ENCODE results near the gene GSTM4. TPM values are rescaled to one million over a fixed set of nuclear protein-coding genes. Genes with fewer than 3 reads are reported as not detected.

The GSTM4 gene
- total and polyA plus RNA-seq, 2 experiments from 2014 or later, result 53.5 to 134 TPM

GRCh38 chr1:109627692-109628399 is 28.1 kb upstream of the GSTM4 start:
- TF ChIP-seq CTCF (IDR thresholded peaks at IDR 0.05; ENCODE audit: low read depth, low read length), result no peak
- Histone ChIP-seq H3K27me3 (no peaks in the 10 kb centered on the region), H3K4me1 (ENCODE audit: low read depth) (no peaks in the 10 kb centered on the region), H3K36me3 (peaks cover 11% of the 10 kb centered on the region), H3K4me3 (no peak overlapping the region), H3K27ac (no peak overlapping the region), H3K9me3 (ENCODE audit: low read depth) (no peaks in the 10 kb centered on the region)
- DNase-seq (ENCODE audit: low read depth in 1 of 2, low spot score in 1 of 2), result no peak

GRCh38 chr1:109628540-109629321 is 27.2 kb upstream of the GSTM4 start:
- peaks cover 11% of the 10 kb centered on the region for H3K36me3 ChIP-seq
- no peak for TF ChIP-seq CTCF (IDR thresholded peaks at IDR 0.05; ENCODE audit: low read depth, low read length)
- H3K9me3 ChIP-seq (ENCODE audit: low read depth), result no peaks in the 10 kb centered on the region
- no peak overlapping the region for H3K27ac ChIP-seq
- H3K4me3 ChIP-seq, result no peak overlapping the region
- no peaks in the 10 kb centered on the region for H3K27me3 ChIP-seq
- no peaks in the 10 kb centered on the region for H3K4me1 ChIP-seq (ENCODE audit: low read depth)
- DNase-seq (ENCODE audit: low read depth in 1 of 2, low spot score in 1 of 2), result no peak

- Histone ChIP-seq H3K4me3 (no peak overlapping the region), H3K27ac (no peak overlapping the region), H3K9me3 (ENCODE audit: low read depth) (no peaks in the 10 kb centered on the region), H3K27me3 (no peaks in the 10 kb centered on the region), H3K4me1 (ENCODE audit: low read depth) (no peaks in the 10 kb centered on the region), H3K36me3 (peaks cover 11% of the 10 kb centered on the region)
- no peak for DNase-seq (ENCODE audit: low read depth in 1 of 2, low spot score in 1 of 2)
- TF ChIP-seq CTCF (IDR thresholded peaks at IDR 0.05; ENCODE audit: low read depth, low read length), result no peak
These were observed 26.4 kb upstream of the GSTM4 start for GRCh38 chr1:109629372-109630030.

GRCh38 chr1:109630081-109630897 is 25.6 kb upstream of the GSTM4 start:
- Histone ChIP-seq H3K9me3 (ENCODE audit: low read depth) (no peaks in the 10 kb centered on the region), H3K27ac (no peak overlapping the region), H3K36me3 (peaks cover 11% of the 10 kb centered on the region), H3K4me3 (no peak overlapping the region), H3K27me3 (no peaks in the 10 kb centered on the region), H3K4me1 (ENCODE audit: low read depth) (no peaks in the 10 kb centered on the region)
- DNase-seq (ENCODE audit: low read depth in 1 of 2, low spot score in 1 of 2), result peak in 1 of 2 donors; percentile 45
- TF ChIP-seq CTCF (IDR thresholded peaks at IDR 0.05; ENCODE audit: low read depth, low read length), result no peak

GRCh38 chr1:109630898-109631512 is 24.9 kb upstream of the GSTM4 start:
- no peak overlapping the region for H3K27ac ChIP-seq
- no peaks in the 10 kb centered on the region for H3K27me3 ChIP-seq
- H3K4me3 ChIP-seq, result no peak overlapping the region
- H3K36me3 ChIP-seq, result peaks cover 11% of the 10 kb centered on the region
- H3K4me1 ChIP-seq (ENCODE audit: low read depth), result peaks cover 4% of the 10 kb centered on the region
- H3K9me3 ChIP-seq (ENCODE audit: low read depth), result no peaks in the 10 kb centered on the region
- no peak for TF ChIP-seq CTCF (IDR thresholded peaks at IDR 0.05; ENCODE audit: low read depth, low read length)
- DNase-seq (ENCODE audit: low read depth in 1 of 2, low spot score in 1 of 2), result no peak

Measured in cardiac muscle cell (in vitro differentiated cells and primary cell).